ENCODE data around the gene CCDC187.

Gene CCDC187

GRCh38 chr9:136211006-136211405, 92.9 kb downstream of the CCDC187 start:
- no peak for TF ChIP-seq POLR2A (IDR thresholded peaks at IDR 0.05; ENCODE audit: low read depth, low read length)
- TF ChIP-seq POU2F2 (IDR thresholded peaks at IDR 0.05; ENCODE audit: low read depth, low read length): no peak
- TF ChIP-seq TAF1 (IDR thresholded peaks at IDR 0.05; ENCODE audit: low read depth, low read length): no peak
- no peak for TF ChIP-seq PAX5 (IDR thresholded peaks at IDR 0.05; ENCODE audit: insufficient read depth, low read length, severe bottlenecking)
- TF ChIP-seq POLR2AphosphoS5 (IDR thresholded peaks at IDR 0.05; ENCODE audit: low read depth, low read length): no peak
- no peak for TF ChIP-seq SPI1 (IDR thresholded peaks at IDR 0.05; ENCODE audit: low read depth, low read length)
- DNase-seq (ENCODE audit: insufficient read length, low spot score) (no peak), FAIRE-seq (no peak)

GRCh38 chr9:136210276-136210675, 93.6 kb downstream of the CCDC187 start:
- TF ChIP-seq POLR2AphosphoS5 (IDR thresholded peaks at IDR 0.05; ENCODE audit: low read depth, low read length) (no peak), TAF1 (IDR thresholded peaks at IDR 0.05; ENCODE audit: low read depth, low read length) (no peak), POLR2A (IDR thresholded peaks at IDR 0.05; ENCODE audit: low read depth, low read length) (no peak), POU2F2 (IDR thresholded peaks at IDR 0.05; ENCODE audit: low read depth, low read length) (no peak), SPI1 (IDR thresholded peaks at IDR 0.05; ENCODE audit: low read depth, low read length) (no peak), PAX5 (IDR thresholded peaks at IDR 0.05; ENCODE audit: insufficient read depth, low read length, severe bottlenecking) (no peak)
- FAIRE-seq: no peak
- no peak for DNase-seq (ENCODE audit: insufficient read length, low spot score)

GRCh38 chr9:136209786-136210185, 94.1 kb downstream of the CCDC187 start:
- FAIRE-seq: no peak
- TF ChIP-seq POLR2AphosphoS5 (IDR thresholded peaks at IDR 0.05; ENCODE audit: low read depth, low read length) (no peak), POU2F2 (IDR thresholded peaks at IDR 0.05; ENCODE audit: low read depth, low read length) (no peak), SPI1 (IDR thresholded peaks at IDR 0.05; ENCODE audit: low read depth, low read length) (no peak), TAF1 (IDR thresholded peaks at IDR 0.05; ENCODE audit: low read depth, low read length) (no peak), POLR2A (IDR thresholded peaks at IDR 0.05; ENCODE audit: low read depth, low read length) (no peak), PAX5 (IDR thresholded peaks at IDR 0.05; ENCODE audit: insufficient read depth, low read length, severe bottlenecking) (no peak)
- no peak for DNase-seq (ENCODE audit: insufficient read length, low spot score)

- DNase-seq (ENCODE audit: insufficient read length, low spot score): no peak
- no peak for FAIRE-seq
These were observed 94.7 kb downstream of the CCDC187 start for GRCh38 chr9:136209232-136209631.

GRCh38 chr9:136208675-136209074, 95.2 kb downstream of the CCDC187 start:
- TF ChIP-seq POLR2A (IDR thresholded peaks at IDR 0.05; ENCODE audit: low read depth, low read length): no peak
- no peak for TF ChIP-seq POU2F2 (IDR thresholded peaks at IDR 0.05; ENCODE audit: low read depth, low read length)
- no peak for TF ChIP-seq SPI1 (IDR thresholded peaks at IDR 0.05; ENCODE audit: low read depth, low read length)
- TF ChIP-seq TAF1 (IDR thresholded peaks at IDR 0.05; ENCODE audit: low read depth, low read length): no peak
- no peak for TF ChIP-seq PAX5 (IDR thresholded peaks at IDR 0.05; ENCODE audit: insufficient read depth, low read length, severe bottlenecking)
- TF ChIP-seq POLR2AphosphoS5 (IDR thresholded peaks at IDR 0.05; ENCODE audit: low read depth, low read length): no peak

More at GRCh38 chr9:136209232-136209631, 94.7 kb downstream of the CCDC187 start:
- no peak for TF ChIP-seq POLR2A (IDR thresholded peaks at IDR 0.05; ENCODE audit: low read depth, low read length)

GRCh38 chr9:136207616-136208015, 96.3 kb downstream of the CCDC187 start:
- FAIRE-seq (no peak), DNase-seq (ENCODE audit: insufficient read length, low spot score) (no peak)
- no peak for TF ChIP-seq POLR2A (IDR thresholded peaks at IDR 0.05; ENCODE audit: low read depth, low read length)
- no peak for TF ChIP-seq SPI1 (IDR thresholded peaks at IDR 0.05; ENCODE audit: low read depth, low read length)
- no peak for TF ChIP-seq POU2F2 (IDR thresholded peaks at IDR 0.05; ENCODE audit: low read depth, low read length)
- TF ChIP-seq PAX5 (IDR thresholded peaks at IDR 0.05; ENCODE audit: insufficient read depth, low read length, severe bottlenecking): no peak
- no peak for TF ChIP-seq TAF1 (IDR thresholded peaks at IDR 0.05; ENCODE audit: low read depth, low read length)
- TF ChIP-seq POLR2AphosphoS5 (IDR thresholded peaks at IDR 0.05; ENCODE audit: low read depth, low read length): no peak

More at GRCh38 chr9:136208675-136209074, 95.2 kb downstream of the CCDC187 start:
- no peak for DNase-seq (ENCODE audit: insufficient read length, low spot score)
- FAIRE-seq: no peak

- DNase-seq (ENCODE audit: insufficient read length, low spot score) (no peak), FAIRE-seq (no peak)
- TF ChIP-seq SPI1 (IDR thresholded peaks at IDR 0.05; ENCODE audit: low read depth, low read length): no peak
- TF ChIP-seq POLR2AphosphoS5 (IDR thresholded peaks at IDR 0.05; ENCODE audit: low read depth, low read length): no peak
- TF ChIP-seq POU2F2 (IDR thresholded peaks at IDR 0.05; ENCODE audit: low read depth, low read length): no peak
- TF ChIP-seq PAX5 (IDR thresholded peaks at IDR 0.05; ENCODE audit: insufficient read depth, low read length, severe bottlenecking): no peak
- no peak for TF ChIP-seq POLR2A (IDR thresholded peaks at IDR 0.05; ENCODE audit: low read depth, low read length)
- no peak for TF ChIP-seq TAF1 (IDR thresholded peaks at IDR 0.05; ENCODE audit: low read depth, low read length)
These were observed 97.2 kb downstream of the CCDC187 start for GRCh38 chr9:136206602-136207275.

GRCh38 chr9:136205707-136205992, 98.2 kb downstream of the CCDC187 start:
- no peak for FAIRE-seq

GRCh38 chr9:136204838-136205706, 98.8 kb downstream of the CCDC187 start, which contains the start of gene LHX3:
Gene LHX3 (minus strand): TSS chr9:136205128. CDS start chr9:136205012, 116 bp downstream.
- FAIRE-seq (no peak), DNase-seq (ENCODE audit: insufficient read length, low spot score) (peak; percentile 71)
- TF ChIP-seq POLR2A (IDR thresholded peaks at IDR 0.05; ENCODE audit: low read depth, low read length) (no peak), POLR2AphosphoS5 (IDR thresholded peaks at IDR 0.05; ENCODE audit: low read depth, low read length) (no peak), PAX5 (IDR thresholded peaks at IDR 0.05; ENCODE audit: insufficient read depth, low read length, severe bottlenecking) (no peak)

More at GRCh38 chr9:136205707-136205992, 98.2 kb downstream of the CCDC187 start:
- TF ChIP-seq POLR2A (IDR thresholded peaks at IDR 0.05; ENCODE audit: low read depth, low read length): no peak
- no peak for TF ChIP-seq POLR2AphosphoS5 (IDR thresholded peaks at IDR 0.05; ENCODE audit: low read depth, low read length)
- no peak for TF ChIP-seq SPI1 (IDR thresholded peaks at IDR 0.05; ENCODE audit: low read depth, low read length)
- no peak for TF ChIP-seq PAX5 (IDR thresholded peaks at IDR 0.05; ENCODE audit: insufficient read depth, low read length, severe bottlenecking)
- TF ChIP-seq TAF1 (IDR thresholded peaks at IDR 0.05; ENCODE audit: low read depth, low read length): no peak
- TF ChIP-seq POU2F2 (IDR thresholded peaks at IDR 0.05; ENCODE audit: low read depth, low read length): no peak
- no peak for DNase-seq (ENCODE audit: insufficient read length, low spot score)

All from GM12891 (cell line).